BJ (cell line): ENCODE measurements around the gene RCAN3. TPM values are rescaled to one million over a fixed set of nuclear protein-coding genes. Genes with fewer than 3 reads are reported as not detected.

ENCODE experiments used
- CTCF ChIA-PET: fragments of 350-600 bp; formaldehyde crosslinking; extraction: SDS; loops from one replicate; lab custom pipeline; 2021; ENCODE audit warnings: antibody characterized with exemption, inconsistent platforms; lab: Yijun Ruan, JAX
- POLR2A ChIA-PET: fragments of 300-600 bp; sonication (Branson Sonifier 250); formaldehyde crosslinking; extraction: SDS; loops from one replicate; lab custom pipeline; 2021; ENCODE audit warnings: antibody characterized with exemption; lab: Charles Lee
- DNase-seq: peaks from one replicate; pipeline ENCODE4 v3.0.0-alpha.2; 2011; ENCODE audit warnings: low read depth
- H3K27me3 ChIP-seq: 2 replicates; pipeline ENCODE4 v1.6.0; 2011; ENCODE audit warnings: low read length; ENCODE audit not compliant: control insufficient read depth, insufficient read depth
- H3K36me3 ChIP-seq: 2 replicates; pipeline ENCODE4 v1.5.1; 2011; ENCODE audit warnings: low read length; ENCODE audit not compliant: control insufficient read depth, insufficient read depth
- H3K4me3 ChIP-seq: 2 replicates; pipeline ENCODE4 v1.5.1; 2011; ENCODE audit warnings: low read depth, mild to moderate bottlenecking, control low read depth, low read length
- polyA plus RNA-seq: library from polyadenylated mRNA; depleted of rRNA; stranded (reverse); fragments of >200 nt; gene quantifications from 2 replicates; pipeline ENCODE4 v1.2.3, GENCODE V29; 2011
- TF ChIP-seq, protein P1 (sequence below): IDR thresholded peaks from 2 replicates; pipeline ENCODE4 v1.5.1; 2011; ENCODE audit warnings: low read depth, mild to moderate bottlenecking, control low read depth, inconsistent platforms, low read length, moderate library complexity; ENCODE audit not compliant: insufficient read depth

The RCAN3 gene
- polyA plus RNA-seq, 1 experiment, result 7.6 TPM

DNA sequence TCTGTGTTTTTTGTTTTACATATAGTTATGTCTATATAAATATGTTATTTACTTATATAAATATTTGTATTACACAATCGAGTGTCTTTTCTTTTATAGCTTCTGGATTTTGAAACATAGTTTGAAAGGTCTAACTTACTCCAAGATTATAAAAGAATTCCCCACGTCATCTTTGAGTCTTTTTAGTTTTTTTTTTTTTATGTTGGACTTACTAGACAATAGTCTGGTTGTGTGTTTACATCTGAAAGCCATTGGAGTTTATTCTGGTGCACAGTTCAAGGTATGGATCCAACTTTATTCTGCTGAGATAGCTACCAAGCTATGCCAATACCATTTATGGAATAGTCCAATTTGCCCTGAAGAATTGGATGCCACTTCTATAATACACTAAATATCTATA lies 26.1 kb upstream of the RCAN3 start:
- H3K27me3 ChIP-seq, result no peaks in the 10 kb centered on the region
- no peak overlapping the region for H3K4me3 ChIP-seq
- DNase-seq, result no peak
- H3K36me3 ChIP-seq, result no peaks in the 10 kb centered on the region
- POLR2A ChIA-PET, result interaction anchor here (0.5 kb wide), 1 partner anchor 142 kb away, joined by 8 read pairs; no protein-coding TSS in a partner anchor
- TF ChIP-seq, protein P1, sequence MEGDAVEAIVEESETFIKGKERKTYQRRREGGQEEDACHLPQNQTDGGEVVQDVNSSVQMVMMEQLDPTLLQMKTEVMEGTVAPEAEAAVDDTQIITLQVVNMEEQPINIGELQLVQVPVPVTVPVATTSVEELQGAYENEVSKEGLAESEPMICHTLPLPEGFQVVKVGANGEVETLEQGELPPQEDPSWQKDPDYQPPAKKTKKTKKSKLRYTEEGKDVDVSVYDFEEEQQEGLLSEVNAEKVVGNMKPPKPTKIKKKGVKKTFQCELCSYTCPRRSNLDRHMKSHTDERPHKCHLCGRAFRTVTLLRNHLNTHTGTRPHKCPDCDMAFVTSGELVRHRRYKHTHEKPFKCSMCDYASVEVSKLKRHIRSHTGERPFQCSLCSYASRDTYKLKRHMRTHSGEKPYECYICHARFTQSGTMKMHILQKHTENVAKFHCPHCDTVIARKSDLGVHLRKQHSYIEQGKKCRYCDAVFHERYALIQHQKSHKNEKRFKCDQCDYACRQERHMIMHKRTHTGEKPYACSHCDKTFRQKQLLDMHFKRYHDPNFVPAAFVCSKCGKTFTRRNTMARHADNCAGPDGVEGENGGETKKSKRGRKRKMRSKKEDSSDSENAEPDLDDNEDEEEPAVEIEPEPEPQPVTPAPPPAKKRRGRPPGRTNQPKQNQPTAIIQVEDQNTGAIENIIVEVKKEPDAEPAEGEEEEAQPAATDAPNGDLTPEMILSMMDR, result no peak
- CTCF ChIA-PET, result interaction anchor here (0.8 to 1.8 kb wide), 2 partner anchors 15 to 65 kb away, joined by 3 to 6 read pairs; no protein-coding TSS in a partner anchor

DNA sequence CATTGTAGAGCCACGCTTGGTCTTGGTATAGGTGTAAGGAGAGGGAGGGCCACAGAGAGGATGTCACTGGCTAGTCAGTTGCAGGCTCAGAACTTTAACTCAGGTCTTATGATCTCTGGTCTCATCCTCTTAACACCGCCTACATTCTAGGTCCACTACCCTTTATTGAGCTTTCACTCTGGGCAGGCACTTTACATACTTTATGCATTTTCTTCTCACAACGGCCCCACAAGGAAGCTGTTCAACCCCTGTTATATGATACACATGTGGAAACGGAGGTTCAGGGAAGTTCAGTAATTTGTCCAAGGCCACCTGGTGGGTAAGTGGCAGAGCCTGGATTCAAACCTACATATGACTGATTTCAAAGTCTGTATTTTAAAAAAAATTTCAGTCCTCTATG lies 25.3 kb upstream of the RCAN3 start:
- POLR2A ChIA-PET, result no interaction called here
- Histone ChIP-seq H3K36me3 (no peaks in the 10 kb centered on the region), H3K27me3 (no peaks in the 10 kb centered on the region), H3K4me3 (no peak overlapping the region)
- CTCF ChIA-PET, result interaction anchor here (0.7 to 1.9 kb wide), 3 partner anchors 11 to 110 kb away, joined by 3 to 6 read pairs (median 6); no protein-coding TSS in a partner anchor
- TF ChIP-seq, protein P1, result no peak
- DNase-seq, result no peak

DNA sequence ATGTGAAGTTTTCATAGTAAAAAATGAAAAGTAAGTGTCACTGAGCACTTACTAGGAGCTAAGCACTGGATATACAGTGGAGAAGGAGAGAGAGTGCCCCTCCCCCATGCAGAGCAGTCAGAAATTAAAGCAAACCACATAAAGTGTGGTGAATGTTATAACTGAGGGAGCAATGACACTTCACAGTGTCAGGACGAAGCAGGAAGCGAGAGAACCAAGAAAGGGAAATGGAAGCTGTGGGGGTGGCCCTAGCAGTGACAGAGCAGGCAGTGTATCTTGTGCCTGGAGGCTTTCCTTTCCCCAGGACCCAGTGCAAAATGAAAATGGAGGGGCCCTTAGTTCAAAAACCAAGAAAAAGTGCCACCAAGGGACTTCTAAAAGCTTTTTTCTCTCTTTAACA lies 21.5 kb upstream of the RCAN3 start:
- ChIA-PET POLR2A (no interaction called here), CTCF (interaction anchor here (0.7 to 1.2 kb wide), 2 partner anchors 11 to 232 kb away, joined by 3 to 5 read pairs; no protein-coding TSS in a partner anchor)
- Histone ChIP-seq H3K27me3 (no peaks in the 10 kb centered on the region), H3K36me3 (no peaks in the 10 kb centered on the region), H3K4me3 (no peak overlapping the region)
- TF ChIP-seq, protein P1, result no peak
- DNase-seq, result no peak

- H3K36me3 ChIP-seq, result no peaks in the 10 kb centered on the region
- ChIA-PET POLR2A (no interaction called here), CTCF (interaction anchor here (1.2 kb wide), 1 partner anchor 10 kb away, joined by 5 read pairs; no protein-coding TSS in a partner anchor)
- no peak overlapping the region for H3K4me3 ChIP-seq
- DNase-seq, result no peak
- H3K27me3 ChIP-seq, result no peaks in the 10 kb centered on the region; the same call in 1 of the 2 replicates
- TF ChIP-seq, protein P1, result no peak
These were observed 20.6 kb upstream of the RCAN3 start for GRCh38 chr1:24481843-24482610.

- TF ChIP-seq, protein P1, result no peak
- POLR2A ChIA-PET, result no interaction called here
- CTCF ChIA-PET, result interaction anchor here (1.6 kb wide), 1 partner anchor 8 kb away, joined by 7 read pairs; no protein-coding TSS in a partner anchor
These were observed 19.2 kb upstream of the RCAN3 start for GRCh38 chr1:24483441-24483840.

More at GRCh38 chr1:24483441-24483840, 19.2 kb upstream of the RCAN3 start:
- H3K36me3 ChIP-seq, result no peaks in the 10 kb centered on the region
- H3K27me3 ChIP-seq, result no peaks in the 10 kb centered on the region; the same call in 1 of the 2 replicates
- no peak overlapping the region for H3K4me3 ChIP-seq
- no peak for DNase-seq
